ENCODE measurements around the gene ANGPT4.

- TF ChIP-seq EZH2 (IDR thresholded peaks at IDR 0.05; ENCODE audit: borderline replicate concordance, control insufficient read depth, low read depth, low read length) (no peak), GATAD2B (conservative IDR thresholded peaks at IDR 0.05; ENCODE audit: low read depth) (no peak), ZNF274 (IDR thresholded peaks at IDR 0.05; ENCODE audit: insufficient read depth, insufficient read length) (no peak), ATF3 (IDR thresholded peaks at IDR 0.05; ENCODE audit: borderline replicate concordance, extremely low read depth, low read depth, low read length) (no peak), TCF7 (IDR thresholded peaks at IDR 0.05; ENCODE audit: borderline replicate concordance) (no peak), BHLHE40 (IDR thresholded peaks at IDR 0.05; ENCODE audit: borderline replicate concordance in 1 of 2, low read depth in 2 of 2, low read length in 1 of 2) (no peak), BCL11A (IDR thresholded peaks at IDR 0.05; ENCODE audit: low read depth, low read length) (no peak), NFIC (IDR thresholded peaks at IDR 0.05; ENCODE audit: low read depth, low read length) (no peak), CTCF (IDR thresholded peaks at IDR 0.05 in 2 of 3, conservative IDR thresholded peaks at IDR 0.05 in 1 of 3; ENCODE audit: control insufficient read depth in 2 of 3, extremely low read depth in 1 of 3, insufficient read depth in 1 of 3, low read depth in 3 of 3, low read length in 3 of 3) (no peak), TAF1 (IDR thresholded peaks at IDR 0.05; ENCODE audit: borderline replicate concordance, low read depth, low read length) (no peak), STAT1 (conservative IDR thresholded peaks at IDR 0.05) (no peak), PBX3 (IDR thresholded peaks at IDR 0.05; ENCODE audit: insufficient replicate concordance, low read depth, low read length) (no peak), NR2C1 (IDR thresholded peaks at IDR 0.05) (no peak)
These were observed 5.8 kb downstream of the ANGPT4 start for GRCh38 chr20:910132-910869.
